GM19240 (cell line): ENCODE data around the gene PROC.

Experiments
- DNase-seq: peaks from one replicate; pipeline ENCODE4 v3.0.0; 2011; ENCODE audit warnings: low spot score; ENCODE audit not compliant: insufficient read length

PROC gene

GRCh38 chr2:127418300-127419111, at the start of gene PROC:
Gene PROC (plus strand): TSS chr2:127418427. CDS start chr2:127419943, 1,516 bp downstream.
- DNase-seq, result no peak

- DNase-seq, result no peak
These were observed 48.2 kb upstream of the PROC start for GRCh38 chr2:127370010-127370409.

GRCh38 chr2:127371037-127371436, 47.2 kb upstream of the PROC start:
- no peak for DNase-seq

GRCh38 chr2:127373362-127374083, 44.7 kb upstream of the PROC start:
- DNase-seq, result no peak

GRCh38 chr2:127376257-127376656, 42.0 kb upstream of the PROC start:
- DNase-seq, result no peak

GRCh38 chr2:127377262-127377661, 41.0 kb upstream of the PROC start:
- no peak for DNase-seq

GRCh38 chr2:127378720-127379119, 39.5 kb upstream of the PROC start:
- no peak for DNase-seq

GRCh38 chr2:127379712-127380355, 38.4 kb upstream of the PROC start:
- DNase-seq, result no peak

- no peak for DNase-seq
These were observed 36.5 kb upstream of the PROC start for GRCh38 chr2:127381762-127382161.

- DNase-seq, result no peak
These were observed 35.4 kb upstream of the PROC start for GRCh38 chr2:127382831-127383230.

GRCh38 chr2:127384529-127384928, 33.7 kb upstream of the PROC start:
- no peak for DNase-seq

- DNase-seq, result no peak
These were observed 32.0 kb upstream of the PROC start for GRCh38 chr2:127386246-127386645.

- peak; percentile 36 for DNase-seq
These were observed 31.2 kb upstream of the PROC start for GRCh38 chr2:127386764-127387654.

GRCh38 chr2:127387655-127388422, 30.4 kb upstream of the PROC start, which contains the start of gene MAP3K2:
Gene MAP3K2 (minus strand): TSS chr2:127387975. CDS start chr2:127343129, 44,846 bp downstream.
- DNase-seq, result peak; percentile 84

- no peak for DNase-seq
These were observed 29.6 kb upstream of the PROC start for GRCh38 chr2:127388423-127389164.

GRCh38 chr2:127389778-127390435, 28.3 kb upstream of the PROC start:
- DNase-seq, result no peak

GRCh38 chr2:127392133-127392827, 25.9 kb upstream of the PROC start:
- no peak for DNase-seq

- DNase-seq, result no peak
These were observed 25.2 kb upstream of the PROC start for GRCh38 chr2:127392828-127393578.
